ENCODE results near the gene OR2T33. TPM values are rescaled to one million over a fixed set of nuclear protein-coding genes. Genes with fewer than 3 reads are reported as not detected.
"Not testable (repeated sequence)": the region's sequence is repeated elsewhere in the genome, so short reads cannot be mapped to it uniquely, and the experiment has no call there.

Gene OR2T33, protein sequence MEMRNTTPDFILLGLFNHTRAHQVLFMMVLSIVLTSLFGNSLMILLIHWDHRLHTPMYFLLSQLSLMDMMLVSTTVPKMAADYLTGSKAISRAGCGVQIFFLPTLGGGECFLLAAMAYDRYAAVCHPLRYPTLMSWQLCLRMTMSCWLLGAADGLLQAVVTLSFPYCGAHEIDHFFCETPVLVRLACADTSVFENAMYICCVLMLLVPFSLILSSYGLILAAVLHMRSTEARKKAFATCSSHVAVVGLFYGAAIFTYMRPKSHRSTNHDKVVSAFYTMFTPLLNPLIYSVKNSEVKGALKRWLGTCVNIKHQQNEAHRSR
- polyA plus RNA-seq (2013, experiment 1 of 2) = not detected
- not detected for polyA plus RNA-seq (2013, experiment 2 of 2)

DNA sequence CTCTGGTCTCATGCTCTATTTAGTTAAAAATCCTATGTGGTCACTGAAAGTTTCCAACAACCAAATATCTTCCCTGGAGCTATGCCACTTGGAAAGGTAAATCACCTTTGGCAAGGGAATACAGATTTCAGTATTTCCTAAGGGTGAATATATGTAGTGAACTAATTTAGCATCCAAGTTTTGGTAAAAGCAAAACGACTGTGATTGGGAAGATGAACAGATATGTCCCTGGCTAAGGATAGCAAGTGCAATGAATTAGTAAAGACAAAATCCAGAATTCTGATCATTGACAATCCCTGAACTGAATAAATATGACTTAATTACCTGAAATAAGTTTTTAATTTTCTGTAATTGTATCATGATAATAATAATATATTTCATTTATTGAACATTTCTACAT lies at the start of gene OR2T33:
Gene OR2T33, minus strand, starts transcription at position 101 of the 400 bp plus-strand sequence. CDS start 4,162 bp downstream, outside the sequence.
- Histone ChIP-seq H3K14ac (ENCODE audit: low read length in 2 of 2) (no peak within 1 kb of the TSS), H3K4ac (ENCODE audit: low read depth in 1 of 2, low read length in 2 of 2) (no peak within 1 kb of the TSS), H3K4me1 (ENCODE audit: control insufficient read depth, insufficient read depth, low read depth, low read length) (no peaks in the 10 kb centered on the region), H3K9me3 (ENCODE audit: control insufficient read depth, low read length) (peaks cover 40% of the 10 kb centered on the region), H3K18ac (ENCODE audit: low read depth in 1 of 2, low read length in 2 of 2) (no peak within 1 kb of the TSS), H3K9ac (ENCODE audit: low read length) (no peak within 1 kb of the TSS), H3K27ac (ENCODE audit: low read length, poor library complexity, severe bottlenecking) (no peak within 1 kb of the TSS), H2BK5ac (ENCODE audit: low read depth, low read length, poor library complexity, severe bottlenecking) (no peak within 1 kb of the TSS), H4K91ac (ENCODE audit: low read length) (no peak within 1 kb of the TSS), H2BK120ac (ENCODE audit: low read depth, low read length) (no peak within 1 kb of the TSS), H3K4me3 (ENCODE audit: insufficient read depth in 1 of 2, low read depth in 1 of 2, low read length in 2 of 2) (no peak within 1 kb of the TSS), H3K36me3 (ENCODE audit: control insufficient read depth in 1 of 2, insufficient read depth in 2 of 2, low read depth in 1 of 2, low read length in 2 of 2) (no peaks in the 10 kb centered on the region), H2AK5ac (ENCODE audit: low read length, severe bottlenecking) (no peak within 1 kb of the TSS), H3K27me3 (ENCODE audit: control insufficient read depth in 1 of 2, insufficient read depth in 1 of 2, low read length in 2 of 2) (no peaks in the 10 kb centered on the region), H4K8ac (ENCODE audit: low read length) (no peak within 1 kb of the TSS), H3K79me1 (replicated peaks; ENCODE audit: low read length, poor library complexity, severe bottlenecking) (no peaks in the 10 kb centered on the region), H2BK15ac (ENCODE audit: low read depth, poor library complexity, severe bottlenecking) (no peak within 1 kb of the TSS), H2AFZ (ENCODE audit: low read depth, low read length) (no peak within 1 kb of the TSS), H3K4me2 (ENCODE audit: low read length, poor library complexity, severe bottlenecking) (no peak within 1 kb of the TSS), H3K23ac (ENCODE audit: low read length in 2 of 2) (no peak within 1 kb of the TSS), H2BK12ac (ENCODE audit: low read length in 2 of 2) (no peak within 1 kb of the TSS)
- no peak for DNase-seq
- WGBS = 43% methylated on average over 1 of the region's 1 CpG

DNA sequence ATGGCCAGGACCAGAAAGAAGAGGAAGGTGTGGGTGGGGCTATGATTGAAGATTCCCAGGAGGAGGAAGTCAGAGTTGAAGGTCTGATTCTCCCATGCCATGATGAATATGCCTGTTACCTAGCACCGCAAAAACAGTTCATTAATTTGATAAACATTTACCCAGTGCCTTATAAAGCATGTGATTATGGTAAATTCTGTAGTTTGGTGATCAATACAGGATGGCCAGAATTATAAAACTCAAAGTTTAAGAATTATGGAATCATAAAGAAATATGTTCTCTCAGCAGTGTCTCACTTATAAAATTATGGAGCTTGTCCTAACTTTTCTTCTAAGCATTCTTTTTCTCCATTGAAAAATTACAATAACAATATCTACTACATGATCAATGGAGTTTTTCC lies 46.7 kb upstream of the OR2T33 start, which contains the start of gene OR2M7:
Gene OR2M7, minus strand, starts transcription at position 101 of the 400 bp plus-strand sequence. Its CDS starts 0 bp downstream, at position 101.
- no peak within 1 kb of the TSS for H3K4me3 ChIP-seq (ENCODE audit: insufficient read depth in 1 of 2, low read depth in 1 of 2, low read length in 2 of 2)
- no peak within 1 kb of the TSS for H3K27ac ChIP-seq (ENCODE audit: low read length, poor library complexity, severe bottlenecking)
- H2BK5ac ChIP-seq (ENCODE audit: low read depth, low read length, poor library complexity, severe bottlenecking) = no peak within 1 kb of the TSS
- no peaks in the 10 kb centered on the region for H3K27me3 ChIP-seq (ENCODE audit: control insufficient read depth in 1 of 2, insufficient read depth in 1 of 2, low read length in 2 of 2)
- H2BK12ac ChIP-seq (ENCODE audit: low read length in 2 of 2) = no peak within 1 kb of the TSS
- no peak for DNase-seq
- no peak within 1 kb of the TSS for H3K9ac ChIP-seq (ENCODE audit: low read length)
- no peak within 1 kb of the TSS for H2BK120ac ChIP-seq (ENCODE audit: low read depth, low read length)
- no peak within 1 kb of the TSS for H3K4ac ChIP-seq (ENCODE audit: low read depth in 1 of 2, low read length in 2 of 2)
- no peak within 1 kb of the TSS for H4K91ac ChIP-seq (ENCODE audit: low read length)
- H2BK15ac ChIP-seq (ENCODE audit: low read depth, poor library complexity, severe bottlenecking) = no peak within 1 kb of the TSS
- no peaks in the 10 kb centered on the region for H3K79me1 ChIP-seq (replicated peaks; ENCODE audit: low read length, poor library complexity, severe bottlenecking)
- WGBS = no CpG with 5 or more reads among the region's 1 CpG
- H3K4me1 ChIP-seq (ENCODE audit: control insufficient read depth, insufficient read depth, low read depth, low read length) = no peaks in the 10 kb centered on the region
- no peak within 1 kb of the TSS for H3K4me2 ChIP-seq (ENCODE audit: low read length, poor library complexity, severe bottlenecking)
- no peak within 1 kb of the TSS for H4K8ac ChIP-seq (ENCODE audit: low read length)
- H3K14ac ChIP-seq (ENCODE audit: low read length in 2 of 2) = no peak within 1 kb of the TSS
- peaks cover 7% of the 10 kb centered on the region for H3K9me3 ChIP-seq (ENCODE audit: control insufficient read depth, low read length)
- H2AK5ac ChIP-seq (ENCODE audit: low read length, severe bottlenecking) = no peak within 1 kb of the TSS
- no peak within 1 kb of the TSS for H2AFZ ChIP-seq (ENCODE audit: low read depth, low read length)
- H3K36me3 ChIP-seq (ENCODE audit: control insufficient read depth in 1 of 2, insufficient read depth in 2 of 2, low read depth in 1 of 2, low read length in 2 of 2) = no peaks in the 10 kb centered on the region
- H3K23ac ChIP-seq (ENCODE audit: low read length in 2 of 2) = no peak within 1 kb of the TSS
- no peak within 1 kb of the TSS for H3K18ac ChIP-seq (ENCODE audit: low read depth in 1 of 2, low read length in 2 of 2)

DNA sequence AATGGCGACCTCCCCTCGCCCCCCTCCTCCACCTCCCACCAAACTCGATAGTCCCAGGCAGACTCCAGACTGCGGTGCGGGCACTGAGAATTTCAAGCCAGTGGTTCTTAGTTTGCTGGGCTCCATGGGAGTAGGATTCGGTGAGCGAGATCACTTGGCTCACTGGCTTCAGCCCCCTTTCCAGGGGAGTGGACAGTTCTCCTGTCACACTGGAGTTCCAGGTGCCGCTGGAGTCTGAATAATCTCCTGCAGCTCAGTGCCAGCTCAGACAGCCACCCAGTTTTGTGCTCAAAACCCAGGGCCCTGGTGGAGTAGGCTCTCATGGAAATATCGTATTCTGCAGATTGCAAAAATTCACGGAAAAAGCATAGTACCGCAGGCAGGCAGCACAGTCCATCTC lies 39.0 kb upstream of the OR2T33 start:
- Histone ChIP-seq H3K4me3 (ENCODE audit: insufficient read depth in 1 of 2, low read depth in 1 of 2, low read length in 2 of 2) (no peak overlapping the region), H2AK5ac (ENCODE audit: low read length, severe bottlenecking) (no peak overlapping the region), H3K79me1 (replicated peaks; ENCODE audit: low read length, poor library complexity, severe bottlenecking) (no peaks in the 10 kb centered on the region), H3K14ac (ENCODE audit: low read length in 2 of 2) (no peak overlapping the region), H2BK5ac (ENCODE audit: low read depth, low read length, poor library complexity, severe bottlenecking) (no peak overlapping the region), H3K9me3 (ENCODE audit: control insufficient read depth, low read length) (peaks cover 35% of the 10 kb centered on the region), H3K36me3 (ENCODE audit: control insufficient read depth in 1 of 2, insufficient read depth in 2 of 2, low read depth in 1 of 2, low read length in 2 of 2) (no peaks in the 10 kb centered on the region), H3K27ac (ENCODE audit: low read length, poor library complexity, severe bottlenecking) (no peak overlapping the region), H3K27me3 (ENCODE audit: control insufficient read depth in 1 of 2, insufficient read depth in 1 of 2, low read length in 2 of 2) (no peaks in the 10 kb centered on the region), H3K23ac (ENCODE audit: low read length in 2 of 2) (no peak overlapping the region), H3K18ac (ENCODE audit: low read depth in 1 of 2, low read length in 2 of 2) (no peak overlapping the region), H4K8ac (ENCODE audit: low read length) (no peak overlapping the region), H2BK12ac (ENCODE audit: low read length in 2 of 2) (no peak overlapping the region), H2BK15ac (ENCODE audit: low read depth, poor library complexity, severe bottlenecking) (no peak overlapping the region), H3K4ac (ENCODE audit: low read depth in 1 of 2, low read length in 2 of 2) (no peak overlapping the region), H3K9ac (ENCODE audit: low read length) (no peak overlapping the region), H2AFZ (ENCODE audit: low read depth, low read length) (no peak overlapping the region), H4K91ac (ENCODE audit: low read length) (no peak overlapping the region), H3K4me2 (ENCODE audit: low read length, poor library complexity, severe bottlenecking) (no peak overlapping the region), H3K4me1 (ENCODE audit: control insufficient read depth, insufficient read depth, low read depth, low read length) (no peaks in the 10 kb centered on the region), H2BK120ac (ENCODE audit: low read depth, low read length) (no peak overlapping the region)
- no peak for DNase-seq
- 73% methylated on average over 11 of the region's 11 CpGs for WGBS

DNA sequence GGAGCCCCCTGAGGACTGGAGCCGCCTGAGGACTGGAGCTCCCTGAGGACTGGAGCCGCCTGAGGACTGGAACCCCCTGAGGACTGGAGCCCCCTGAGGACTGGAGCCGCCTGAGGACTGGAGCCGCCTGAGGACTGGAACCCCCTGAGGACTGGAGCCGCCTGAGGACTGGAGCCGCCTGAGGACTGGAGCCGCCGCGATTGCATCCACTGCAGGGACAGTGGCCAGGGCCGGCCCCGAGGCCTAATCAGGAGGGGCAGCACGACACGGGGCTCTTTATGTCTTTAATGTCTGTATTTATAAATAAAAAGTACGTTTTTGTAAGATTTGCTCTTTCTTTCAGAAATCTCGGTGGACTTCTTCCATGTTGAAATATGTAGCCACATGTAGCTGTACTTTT lies 29.0 kb upstream of the OR2T33 start:
- H3K79me1 ChIP-seq (replicated peaks; ENCODE audit: low read length, poor library complexity, severe bottlenecking); H2BK12ac ChIP-seq (ENCODE audit: low read length in 2 of 2); DNase-seq; H3K14ac ChIP-seq (ENCODE audit: low read length in 2 of 2); H3K27ac ChIP-seq (ENCODE audit: low read length, poor library complexity, severe bottlenecking); H2BK120ac ChIP-seq (ENCODE audit: low read depth, low read length); H3K4ac ChIP-seq (ENCODE audit: low read depth in 1 of 2, low read length in 2 of 2); H2AK5ac ChIP-seq (ENCODE audit: low read length, severe bottlenecking); H4K8ac ChIP-seq (ENCODE audit: low read length); H3K4me3 ChIP-seq (ENCODE audit: insufficient read depth in 1 of 2, low read depth in 1 of 2, low read length in 2 of 2); H3K36me3 ChIP-seq (ENCODE audit: control insufficient read depth in 1 of 2, insufficient read depth in 2 of 2, low read depth in 1 of 2, low read length in 2 of 2); H3K9ac ChIP-seq (ENCODE audit: low read length); H2AFZ ChIP-seq (ENCODE audit: low read depth, low read length); H3K4me2 ChIP-seq (ENCODE audit: low read length, poor library complexity, severe bottlenecking); H3K27me3 ChIP-seq (ENCODE audit: control insufficient read depth in 1 of 2, insufficient read depth in 1 of 2, low read length in 2 of 2); H4K91ac ChIP-seq (ENCODE audit: low read length); H3K23ac ChIP-seq (ENCODE audit: low read length in 2 of 2); H3K18ac ChIP-seq (ENCODE audit: low read depth in 1 of 2, low read length in 2 of 2); H2BK15ac ChIP-seq (ENCODE audit: low read depth, poor library complexity, severe bottlenecking); H3K4me1 ChIP-seq (ENCODE audit: control insufficient read depth, insufficient read depth, low read depth, low read length); H2BK5ac ChIP-seq (ENCODE audit: low read depth, low read length, poor library complexity, severe bottlenecking): not testable (repeated sequence)
- 93% methylated on average over 11 of the region's 15 CpGs for WGBS
- peaks cover 35% of the 10 kb centered on the region for H3K9me3 ChIP-seq (ENCODE audit: control insufficient read depth, low read length)
